ENCODE data around the gene NDFIP1. TPM values are rescaled to one million over a fixed set of nuclear protein-coding genes. Genes with fewer than 3 reads are reported as not detected.

NDFIP1 gene
- total and polyA plus RNA-seq, 2 of the 13 experiments (the other 11 are each of a cell fraction or from before 2014, with no cell fraction given): 12.4 to 15.7 TPM

DNA sequence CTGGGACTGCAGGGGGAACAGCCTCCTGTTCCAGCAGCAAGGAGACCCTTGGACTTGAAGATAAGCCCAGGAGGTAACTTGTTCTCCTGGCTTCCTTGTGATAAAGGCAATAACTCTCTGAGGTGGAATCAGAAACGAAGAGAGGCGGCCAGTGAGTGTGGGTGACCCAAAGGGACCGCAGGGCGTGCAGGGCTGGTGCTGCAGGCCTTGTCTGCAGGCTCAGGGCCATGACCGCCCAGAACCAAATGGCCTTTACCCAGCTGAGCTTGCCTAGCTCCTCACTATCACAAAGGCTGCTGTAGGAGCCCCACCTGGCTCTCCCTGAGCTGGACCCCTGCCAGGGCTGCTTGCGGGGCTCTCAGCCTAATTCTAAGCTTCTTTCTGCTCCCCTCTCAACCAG lies 72.5 kb downstream of the NDFIP1 start (continued):
- TF ChIP-seq STAT5B (CRISPR knock-in tag; IDR thresholded peaks at IDR 0.05) (no peak), MIXL1 (CRISPR knock-in tag; IDR thresholded peaks at IDR 0.05) (no peak), RELA (CRISPR knock-in tag; IDR thresholded peaks at IDR 0.05) (no peak), GATAD1 (CRISPR knock-in tag; IDR thresholded peaks at IDR 0.05) (no peak), CBX1 (IDR thresholded peaks at IDR 0.05; ENCODE audit: low read depth) (no peak), ZFX (CRISPR knock-in tag; IDR thresholded peaks at IDR 0.05; ENCODE audit: low read depth) (peak; percentile 60), ZNF652 (CRISPR knock-in tag; IDR thresholded peaks at IDR 0.05; ENCODE audit: borderline replicate concordance, low read depth) (no peak), KLF9 (CRISPR knock-in tag; IDR thresholded peaks at IDR 0.05; ENCODE audit: low read depth) (no peak), RBAK (CRISPR knock-in tag; IDR thresholded peaks at IDR 0.05) (no peak), ZSCAN9 (CRISPR knock-in tag; IDR thresholded peaks at IDR 0.05; ENCODE audit: borderline replicate concordance) (no peak)
- TF ChIP-seq, protein P1, sequence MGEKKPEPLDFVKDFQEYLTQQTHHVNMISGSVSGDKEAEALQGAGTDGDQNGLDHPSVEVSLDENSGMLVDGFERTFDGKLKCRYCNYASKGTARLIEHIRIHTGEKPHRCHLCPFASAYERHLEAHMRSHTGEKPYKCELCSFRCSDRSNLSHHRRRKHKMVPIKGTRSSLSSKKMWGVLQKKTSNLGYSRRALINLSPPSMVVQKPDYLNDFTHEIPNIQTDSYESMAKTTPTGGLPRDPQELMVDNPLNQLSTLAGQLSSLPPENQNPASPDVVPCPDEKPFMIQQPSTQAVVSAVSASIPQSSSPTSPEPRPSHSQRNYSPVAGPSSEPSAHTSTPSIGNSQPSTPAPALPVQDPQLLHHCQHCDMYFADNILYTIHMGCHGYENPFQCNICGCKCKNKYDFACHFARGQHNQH (CRISPR knock-in tag; IDR thresholded peaks at IDR 0.05): 0 out of 2 replicates have a peak, but pooled peaks have one; percentile 41
- TF ChIP-seq, protein P2, sequence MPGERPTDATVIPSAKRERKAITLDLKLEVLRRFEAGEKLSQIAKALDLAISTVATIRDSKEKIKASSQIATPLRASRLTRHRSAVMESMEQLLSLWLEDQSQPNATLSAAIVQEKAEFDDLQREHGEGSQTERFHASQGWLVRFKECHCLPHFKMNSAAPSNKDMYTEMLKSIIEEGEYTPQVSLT (CRISPR knock-in tag; IDR thresholded peaks at IDR 0.05; ENCODE audit: borderline replicate concordance, low read depth): no peak
- TF ChIP-seq, protein P3, sequence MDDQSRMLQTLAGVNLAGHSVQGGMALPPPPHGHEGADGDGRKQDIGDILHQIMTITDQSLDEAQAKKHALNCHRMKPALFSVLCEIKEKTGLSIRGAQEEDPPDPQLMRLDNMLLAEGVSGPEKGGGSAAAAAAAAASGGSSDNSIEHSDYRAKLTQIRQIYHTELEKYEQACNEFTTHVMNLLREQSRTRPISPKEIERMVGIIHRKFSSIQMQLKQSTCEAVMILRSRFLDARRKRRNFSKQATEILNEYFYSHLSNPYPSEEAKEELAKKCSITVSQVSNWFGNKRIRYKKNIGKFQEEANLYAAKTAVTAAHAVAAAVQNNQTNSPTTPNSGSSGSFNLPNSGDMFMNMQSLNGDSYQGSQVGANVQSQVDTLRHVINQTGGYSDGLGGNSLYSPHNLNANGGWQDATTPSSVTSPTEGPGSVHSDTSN (CRISPR knock-in tag; IDR thresholded peaks at IDR 0.05; ENCODE audit: borderline replicate concordance): no peak
